ENCODE data around the gene HOOK1. TPM values are rescaled to one million over a fixed set of nuclear protein-coding genes. Genes with fewer than 3 reads are reported as not detected.
"Not testable (repeated sequence)": the region's sequence is repeated elsewhere in the genome, so short reads cannot be mapped to it uniquely, and the experiment has no call there.

HOOK1 gene
- total RNA-seq, 1 experiment from 2014 or later, result 0.57 TPM

DNA sequence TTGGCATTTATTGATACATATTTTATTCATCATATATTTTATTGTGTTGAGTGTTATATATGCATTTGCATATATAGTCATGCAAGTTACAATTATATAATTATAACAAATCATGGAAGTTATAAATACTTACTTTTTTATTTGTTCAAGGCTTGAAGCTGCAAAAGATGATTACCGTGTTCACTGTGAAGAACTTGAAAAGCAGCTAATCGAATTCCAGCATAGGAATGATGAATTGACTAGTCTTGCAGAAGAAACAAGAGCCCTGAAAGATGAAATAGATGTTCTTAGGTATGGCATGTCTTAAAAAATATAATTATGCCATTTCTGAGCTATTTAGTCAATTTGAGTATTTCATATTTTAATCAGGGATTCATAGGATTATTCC, 32.1 kb downstream of the HOOK1 start:
- Histone ChIP-seq H3K4me1 (ENCODE audit: control insufficient read depth, insufficient read depth, low read length) (no peaks in the 10 kb centered on the region), H3K27me3 (ENCODE audit: control insufficient read depth, insufficient read depth, low read length) (no peaks in the 10 kb centered on the region), H3K4me3 (ENCODE audit: low read depth in 2 of 2, low read length in 2 of 2) (no peak overlapping the region), H3K36me3 (ENCODE audit: control insufficient read depth, insufficient read depth, low read length) (no peaks in the 10 kb centered on the region; the same call in 1 of the 2 replicates), H3K9me3 (ENCODE audit: control insufficient read depth, insufficient read depth, low read depth, low read length) (no peaks in the 10 kb centered on the region), H3K27ac (ENCODE audit: low read length) (no peak overlapping the region)
- ATAC-seq (no peak), DNase-seq (ENCODE audit: low read depth, low spot score) (no peak)
- BruUV-seq (replicated peaks), result no TSS peak
- TF ChIP-seq, protein P1, sequence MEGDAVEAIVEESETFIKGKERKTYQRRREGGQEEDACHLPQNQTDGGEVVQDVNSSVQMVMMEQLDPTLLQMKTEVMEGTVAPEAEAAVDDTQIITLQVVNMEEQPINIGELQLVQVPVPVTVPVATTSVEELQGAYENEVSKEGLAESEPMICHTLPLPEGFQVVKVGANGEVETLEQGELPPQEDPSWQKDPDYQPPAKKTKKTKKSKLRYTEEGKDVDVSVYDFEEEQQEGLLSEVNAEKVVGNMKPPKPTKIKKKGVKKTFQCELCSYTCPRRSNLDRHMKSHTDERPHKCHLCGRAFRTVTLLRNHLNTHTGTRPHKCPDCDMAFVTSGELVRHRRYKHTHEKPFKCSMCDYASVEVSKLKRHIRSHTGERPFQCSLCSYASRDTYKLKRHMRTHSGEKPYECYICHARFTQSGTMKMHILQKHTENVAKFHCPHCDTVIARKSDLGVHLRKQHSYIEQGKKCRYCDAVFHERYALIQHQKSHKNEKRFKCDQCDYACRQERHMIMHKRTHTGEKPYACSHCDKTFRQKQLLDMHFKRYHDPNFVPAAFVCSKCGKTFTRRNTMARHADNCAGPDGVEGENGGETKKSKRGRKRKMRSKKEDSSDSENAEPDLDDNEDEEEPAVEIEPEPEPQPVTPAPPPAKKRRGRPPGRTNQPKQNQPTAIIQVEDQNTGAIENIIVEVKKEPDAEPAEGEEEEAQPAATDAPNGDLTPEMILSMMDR (IDR thresholded peaks at IDR 0.05), result no peak
- TF ChIP-seq, protein P2, sequence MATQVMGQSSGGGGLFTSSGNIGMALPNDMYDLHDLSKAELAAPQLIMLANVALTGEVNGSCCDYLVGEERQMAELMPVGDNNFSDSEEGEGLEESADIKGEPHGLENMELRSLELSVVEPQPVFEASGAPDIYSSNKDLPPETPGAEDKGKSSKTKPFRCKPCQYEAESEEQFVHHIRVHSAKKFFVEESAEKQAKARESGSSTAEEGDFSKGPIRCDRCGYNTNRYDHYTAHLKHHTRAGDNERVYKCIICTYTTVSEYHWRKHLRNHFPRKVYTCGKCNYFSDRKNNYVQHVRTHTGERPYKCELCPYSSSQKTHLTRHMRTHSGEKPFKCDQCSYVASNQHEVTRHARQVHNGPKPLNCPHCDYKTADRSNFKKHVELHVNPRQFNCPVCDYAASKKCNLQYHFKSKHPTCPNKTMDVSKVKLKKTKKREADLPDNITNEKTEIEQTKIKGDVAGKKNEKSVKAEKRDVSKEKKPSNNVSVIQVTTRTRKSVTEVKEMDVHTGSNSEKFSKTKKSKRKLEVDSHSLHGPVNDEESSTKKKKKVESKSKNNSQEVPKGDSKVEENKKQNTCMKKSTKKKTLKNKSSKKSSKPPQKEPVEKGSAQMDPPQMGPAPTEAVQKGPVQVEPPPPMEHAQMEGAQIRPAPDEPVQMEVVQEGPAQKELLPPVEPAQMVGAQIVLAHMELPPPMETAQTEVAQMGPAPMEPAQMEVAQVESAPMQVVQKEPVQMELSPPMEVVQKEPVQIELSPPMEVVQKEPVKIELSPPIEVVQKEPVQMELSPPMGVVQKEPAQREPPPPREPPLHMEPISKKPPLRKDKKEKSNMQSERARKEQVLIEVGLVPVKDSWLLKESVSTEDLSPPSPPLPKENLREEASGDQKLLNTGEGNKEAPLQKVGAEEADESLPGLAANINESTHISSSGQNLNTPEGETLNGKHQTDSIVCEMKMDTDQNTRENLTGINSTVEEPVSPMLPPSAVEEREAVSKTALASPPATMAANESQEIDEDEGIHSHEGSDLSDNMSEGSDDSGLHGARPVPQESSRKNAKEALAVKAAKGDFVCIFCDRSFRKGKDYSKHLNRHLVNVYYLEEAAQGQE (IDR thresholded peaks at IDR 0.05; ENCODE audit: insufficient read depth in 1 of 2, low read depth in 2 of 2, low read length in 1 of 2), result no peak
- no peak for TF ChIP-seq TCF7L2 (IDR thresholded peaks at IDR 0.05; ENCODE audit: low read depth, low read length)
- no peak for TF ChIP-seq POLR2AphosphoS5 (IDR thresholded peaks at IDR 0.05; ENCODE audit: low read depth, low read length)
- no peak for TF ChIP-seq SIN3A (IDR thresholded peaks at IDR 0.05; ENCODE audit: borderline replicate concordance, insufficient read depth, low read depth, low read length)
- POLR2A ChIA-PET, result no interaction called here
- CTCF ChIA-PET, result no interaction called here
- in situ Hi-C loops (cut with HindIII; ENCODE audit: low pct_unique_long_range_greater_than_20kb, low sequenced_read_pairs) (no loop called here), intact Hi-C loops (cut with micrococcal nuclease; ENCODE audit: unreplicated experiment) (no loop called here)

DNA sequence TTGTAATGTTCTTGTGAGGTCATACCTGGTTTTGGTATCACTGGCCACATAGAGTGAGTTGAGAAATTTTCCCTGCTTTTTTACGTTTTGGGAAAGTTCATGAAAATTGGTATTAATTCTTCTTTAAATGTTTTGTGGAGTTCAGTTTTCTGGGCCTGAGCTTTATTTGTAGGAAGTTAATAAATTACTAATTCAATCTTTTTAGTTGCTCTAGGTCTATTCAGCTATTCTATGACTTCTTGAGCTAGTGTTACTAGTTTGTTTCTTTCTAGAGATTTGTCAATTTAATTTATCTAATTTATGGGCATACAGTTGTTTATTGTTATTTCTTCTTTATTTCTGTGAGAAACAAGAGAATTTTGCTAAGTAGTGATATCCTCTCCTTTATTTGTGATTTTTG, 37.4 kb downstream of the HOOK1 start:
- TF ChIP-seq SIN3A (IDR thresholded peaks at IDR 0.05; ENCODE audit: borderline replicate concordance, insufficient read depth, low read depth, low read length) (no peak), POLR2AphosphoS5 (IDR thresholded peaks at IDR 0.05; ENCODE audit: low read depth, low read length) (no peak), TCF7L2 (IDR thresholded peaks at IDR 0.05; ENCODE audit: low read depth, low read length) (no peak)
- TF ChIP-seq, protein P2 (IDR thresholded peaks at IDR 0.05; ENCODE audit: insufficient read depth in 1 of 2, low read depth in 2 of 2, low read length in 1 of 2), result no peak
- TF ChIP-seq, protein P1 (IDR thresholded peaks at IDR 0.05), result no peak
- DNase-seq (ENCODE audit: low read depth, low spot score) (no peak), ATAC-seq (no peak)
- Histone ChIP-seq H3K36me3 (ENCODE audit: control insufficient read depth, insufficient read depth, low read length) (no peaks in the 10 kb centered on the region; the same call in 1 of the 2 replicates), H3K4me3 (ENCODE audit: low read depth in 2 of 2, low read length in 2 of 2) (no peak overlapping the region), H3K27ac (ENCODE audit: low read length) (no peak overlapping the region), H3K4me1 (ENCODE audit: control insufficient read depth, insufficient read depth, low read length) (no peaks in the 10 kb centered on the region), H3K27me3 (ENCODE audit: control insufficient read depth, insufficient read depth, low read length) (no peaks in the 10 kb centered on the region), H3K9me3 (ENCODE audit: control insufficient read depth, insufficient read depth, low read depth, low read length) (no peaks in the 10 kb centered on the region)
- in situ Hi-C loops (cut with HindIII; ENCODE audit: low pct_unique_long_range_greater_than_20kb, low sequenced_read_pairs) (no loop called here), intact Hi-C loops (cut with micrococcal nuclease; ENCODE audit: unreplicated experiment) (no loop called here)
- ChIA-PET CTCF (no interaction called here), POLR2A (no interaction called here)
- BruUV-seq (replicated peaks), result no TSS peak

DNA sequence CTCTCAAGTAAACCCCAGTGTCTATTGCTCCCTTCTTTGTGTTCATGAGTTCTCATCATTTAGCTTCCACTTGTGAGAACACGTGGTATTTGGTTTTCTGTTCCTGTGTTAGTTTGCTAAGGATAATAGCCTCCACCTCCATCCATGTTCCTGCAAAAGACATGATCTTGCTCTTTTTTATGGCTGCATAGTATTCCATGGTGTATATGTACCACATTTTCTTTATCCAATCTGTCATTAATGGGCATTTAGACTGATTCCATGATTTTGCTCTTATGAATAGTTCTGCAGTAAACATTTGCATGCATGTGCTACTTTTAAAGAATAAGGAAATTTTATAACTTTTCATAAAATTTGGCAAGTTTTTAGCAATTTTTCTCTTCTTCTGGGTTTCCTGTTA, 40.5 kb downstream of the HOOK1 start:
- H3K27ac ChIP-seq (ENCODE audit: low read length); H3K9me3 ChIP-seq (ENCODE audit: control insufficient read depth, insufficient read depth, low read depth, low read length); H3K36me3 ChIP-seq (ENCODE audit: control insufficient read depth, insufficient read depth, low read length); ATAC-seq; BruUV-seq (replicated peaks); H3K4me3 ChIP-seq (ENCODE audit: low read depth in 2 of 2, low read length in 2 of 2); H3K4me1 ChIP-seq (ENCODE audit: control insufficient read depth, insufficient read depth, low read length); CTCF ChIA-PET; intact Hi-C loops (cut with micrococcal nuclease; ENCODE audit: unreplicated experiment); H3K27me3 ChIP-seq (ENCODE audit: control insufficient read depth, insufficient read depth, low read length); POLR2A ChIA-PET; in situ Hi-C loops (cut with HindIII; ENCODE audit: low pct_unique_long_range_greater_than_20kb, low sequenced_read_pairs); DNase-seq (ENCODE audit: low read depth, low spot score): not testable (repeated sequence)
